Endothelial cell of umbilical vein (primary cell): Measurements from ENCODE around the gene CLEC2L. TPM values are rescaled to one million over a fixed set of nuclear protein-coding genes. Genes with fewer than 3 reads are reported as not detected.

Experiments used
- BruUV-seq: library from RNA; stranded (reverse); fragments of 400-500 nt; replicated peaks from 2 replicates; lab custom pipeline; 2021; lab: Mats Ljungman, UMichigan
- CTCF ChIA-PET: fragments of 300-600, 350-600 bp; sonication (Branson Sonifier 250); formaldehyde crosslinking; loops from one replicate; lab custom pipeline; 2021; ENCODE audit warnings: antibody characterized with exemption, inconsistent platforms; lab: Charles Lee
- POLR2A ChIA-PET: fragments of 300-600, 350-600 bp; sonication (Branson Sonifier 250); formaldehyde crosslinking; loops from one replicate; lab custom pipeline; 2021; ENCODE audit warnings: antibody characterized with exemption, inconsistent platforms; lab: Charles Lee
- DNase-seq: peaks from one replicate; pipeline ENCODE4 v3.0.0-alpha.2; 2011; ENCODE audit warnings: low read depth, low spot score
- FAIRE-seq: peaks from 2 replicates; lab custom pipeline; 2011; peaks lifted over from hg19 to GRCh38; lab: Jason Lieb, UNC
- H2AFZ ChIP-seq: 2 replicates; pipeline ENCODE4 v1.6.0; 2012; ENCODE audit warnings: low read depth, low read length, control low read depth, inconsistent platforms
- H3K27ac ChIP-seq: 2 replicates; pipeline ENCODE4 v1.5.1; 2011; ENCODE audit warnings: low read depth, mild to moderate bottlenecking, control low read depth, low read length, moderate library complexity; ENCODE audit not compliant: insufficient read depth
- H3K27me3 ChIP-seq, 2 experiments: 2 replicates each; pipeline versions ENCODE4 v1.6.0 to v1.6.1; 2011; ENCODE audit warnings: low read length in 2 of 2, mixed read lengths in 1 of 2; ENCODE audit not compliant: control insufficient read depth in 2 of 2, insufficient read depth in 2 of 2
- H3K36me3 ChIP-seq, 2 experiments: 2 replicates in 1 of 2; 3 replicates in 1 of 2; pipeline ENCODE4 v1.5.1; 2011; ENCODE audit warnings: low read length in 2 of 2, mild to moderate bottlenecking in 1 of 2, moderate library complexity in 1 of 2; ENCODE audit not compliant: control insufficient read depth in 2 of 2, insufficient read depth in 2 of 2; ENCODE audit errors: extremely low read depth in 1 of 2
- H3K4me1 ChIP-seq: 3 replicates; pipeline ENCODE4 v1.5.1; 2011; ENCODE audit warnings: mild to moderate bottlenecking, low read length; ENCODE audit not compliant: control insufficient read depth, insufficient read depth; ENCODE audit errors: extremely low read depth
- H3K4me2 ChIP-seq: 2 replicates; pipeline ENCODE4 v1.6.1; 2011; ENCODE audit warnings: low read length, control low read depth, mixed read lengths; ENCODE audit not compliant: insufficient read depth
- H3K4me3 ChIP-seq, 3 experiments: fragments of 200-600 bp in 1 of 3; sonication (generic), shearing (Covaris generic) in 1 of 3; replicated peaks in 1 of 3; 2 replicates each; pipeline ENCODE4 v1.5.1; 2011 to 2016; ENCODE audit warnings: control low read depth in 3 of 3, low read length in 3 of 3, mild to moderate bottlenecking in 2 of 3, inconsistent platforms in 1 of 3, low read depth in 1 of 3, moderate library complexity in 1 of 3; ENCODE audit not compliant: insufficient read depth in 1 of 3
- H3K79me2 ChIP-seq: 2 replicates; pipeline ENCODE4 v1.6.0; 2012; ENCODE audit warnings: low read length, inconsistent platforms; ENCODE audit not compliant: control insufficient read depth, insufficient read depth
- H3K9ac ChIP-seq: replicated peaks from 2 replicates; pipeline ENCODE3; 2011; ENCODE audit warnings: low read length, control low read depth; ENCODE audit not compliant: insufficient read depth; ENCODE audit errors: extremely low read depth
- H3K9me1 ChIP-seq: replicated peaks from 3 replicates; pipeline ENCODE4 v1.6.0; 2011; ENCODE audit warnings: mild to moderate bottlenecking, low read length; ENCODE audit not compliant: control insufficient read depth, insufficient read depth; ENCODE audit errors: extremely low read depth
- H3K9me3 ChIP-seq: replicated peaks from 2 replicates; pipeline ENCODE4 v1.5.1; 2012; ENCODE audit warnings: low read length, inconsistent platforms; ENCODE audit not compliant: control insufficient read depth, insufficient read depth
- H4K20me1 ChIP-seq: replicated peaks from 2 replicates; pipeline ENCODE3; 2011; ENCODE audit warnings: mild to moderate bottlenecking, low read length; ENCODE audit not compliant: control insufficient read depth, insufficient read depth; ENCODE audit errors: extremely low read depth
- CTCF ChIP-seq, 2 donors: IDR thresholded peaks; 1 replicate in 1 of 2; 2 replicates in 1 of 2; pipeline ENCODE4 v1.5.1; 2011; ENCODE audit warnings: low read length in 2 of 2, mild to moderate bottlenecking in 2 of 2, moderate library complexity in 2 of 2, control low read depth in 1 of 2, inconsistent platforms in 1 of 2, low read depth in 1 of 2; ENCODE audit not compliant: insufficient read depth in 1 of 2; ENCODE audit errors: extremely low read depth in 1 of 2
- EZH2 ChIP-seq: IDR thresholded peaks from 2 replicates; pipeline ENCODE4 v1.6.1; 2012; ENCODE audit warnings: borderline replicate concordance, low read depth, mild to moderate bottlenecking, moderate library complexity, low read length, inconsistent platforms; ENCODE audit not compliant: severe bottlenecking
- FOS ChIP-seq: IDR thresholded peaks from 2 replicates; pipeline ENCODE4 v1.6.1; 2011; ENCODE audit warnings: mild to moderate bottlenecking, low read length, moderate library complexity, borderline replicate concordance; ENCODE audit not compliant: insufficient read depth
- JUN ChIP-seq: IDR thresholded peaks from 2 replicates; pipeline ENCODE4 v1.6.1; 2011; ENCODE audit warnings: borderline replicate concordance, low read depth; ENCODE audit not compliant: insufficient read length, insufficient read depth
- MAX ChIP-seq: IDR thresholded peaks from 2 replicates; pipeline ENCODE4 v1.6.1; 2011; ENCODE audit not compliant: insufficient read depth, insufficient read length
- dilution Hi-C: fragments of 300-500 bp; cut with MboI; formaldehyde crosslinking; loops from one replicate; pipeline ENCODE4 v1.15.0; 2019; ENCODE audit warnings: low sequenced_read_pairs; ENCODE audit not compliant: extremely low pct_ligation_motif_present
- intact Hi-C: fragments of 100-400 bp; cut with micrococcal nuclease; formaldehyde crosslinking; loops from one replicate; pipeline ENCODE4 v1.10.0; 2022
- polyA plus RNA-seq, 4 experiments: library from polyadenylated mRNA; depleted of rRNA in 3 of 4; stranded (reverse) in 3 of 4; unstranded in 1 of 4; fragments of >200 nt; gene quantifications; 2 replicates each; pipeline versions ENCODE4 v1.2.1 to v1.2.3, GENCODE V29; 2011 to 2012; ENCODE audit warnings: missing spikeins in 1 of 4
- total RNA-seq: library from RNA; stranded (reverse); gene quantifications from 2 replicates; pipeline ENCODE4 v1.2.3, GENCODE V29; 2021

CLEC2L gene
- total and polyA plus RNA-seq, 2 donors (not counting 3 experiments of a cell fraction or from before 2014, with no cell fraction given): not detected

GRCh38 chr7:139482122-139482521, 41.4 kb upstream of the CLEC2L start:
- Histone ChIP-seq H3K79me2 (no peaks in the 10 kb centered on the region), H3K4me3 (no peak overlapping the region), H3K9ac (no peak overlapping the region), H4K20me1 (no peaks in the 10 kb centered on the region), H3K4me1 (peaks cover 8% of the 10 kb centered on the region), H3K27me3 (peaks cover 30 to 42% of the 10 kb centered on the region in 2 experiments), H3K4me2 (no peak overlapping the region), H3K36me3 (no peaks in the 10 kb centered on the region), H3K9me1 (no peaks in the 10 kb centered on the region), H3K27ac (no peak overlapping the region), H2AFZ (no peak overlapping the region), H3K9me3 (no peaks in the 10 kb centered on the region)
- ChIA-PET CTCF (interaction anchor here (1.2 to 1.9 kb wide), 3 partner anchors 19 to 137 kb away, joined by 3 to 6 read pairs (median 3); no protein-coding TSS in a partner anchor), POLR2A (no interaction called here)
- intact Hi-C loops (no loop called here), dilution Hi-C loops (no loop called here)
- BruUV-seq: no TSS peak
- no peak for FAIRE-seq
- DNase-seq: no peak
- TF ChIP-seq CTCF (IDR thresholded peaks at IDR 0.05; ENCODE audit: extremely low read depth in 1 of 2, insufficient read depth in 1 of 2, low read depth in 1 of 2, low read length in 2 of 2) (no peak), EZH2 (no peak), FOS (no peak), MAX (no peak), JUN (no peak)
